SK-N-MC (cell line): ENCODE results near the gene GNPDA2.
"Not testable (repeated sequence)": the region's sequence is repeated elsewhere in the genome, so short reads cannot be mapped to it uniquely, and the experiment has no call there.

Source experiments
- DNase-seq: peaks from one replicate; pipeline ENCODE4 v3.0.0-alpha.2; 2011; ENCODE audit warnings: low read depth, low spot score
- H3K27ac ChIP-seq: fragments of 200-600 bp; sonication (generic); 2 replicates; pipeline ENCODE4 v1.5.1; 2016; ENCODE audit warnings: mixed run types
- H3K36me3 ChIP-seq: fragments of 200-600 bp; sonication (generic); 2 replicates; pipeline ENCODE4 v1.6.1; 2017; ENCODE audit warnings: antibody characterized with exemption, low read length, mixed read lengths; ENCODE audit not compliant: insufficient read depth
- H3K4me3 ChIP-seq: fragments of 200-600 bp; sonication (generic); 2 replicates; pipeline ENCODE4 v1.5.1; 2016
- H3K9ac ChIP-seq: fragments of 200-600 bp; sonication (generic); 2 replicates; pipeline ENCODE4 v1.8.0; 2017; ENCODE audit warnings: mixed run types, mixed read lengths; ENCODE audit not compliant: insufficient read length
- H3K9me3 ChIP-seq: fragments of 200-600 bp; sonication (generic); 2 replicates; pipeline ENCODE4 v1.6.1; 2017; ENCODE audit warnings: low read depth, mild to moderate bottlenecking, antibody characterized with exemption, low read length, moderate library complexity, mixed read lengths
- EZH2 ChIP-seq: fragments of 200-600 bp; sonication (generic); IDR thresholded peaks from one replicate; pipeline ENCODE4 v1.6.1; 2017; ENCODE audit warnings: antibody characterized with exemption
- FOXP2 ChIP-seq: optimal IDR thresholded peaks from 2 replicates; pipeline ENCODE3; 2011; ENCODE audit warnings: mild to moderate bottlenecking, moderate library complexity; ENCODE audit not compliant: insufficient read depth; ENCODE audit errors: extremely low read length, control extremely low read depth
- POLR2AphosphoS5 ChIP-seq: IDR thresholded peaks from 2 replicates; pipeline ENCODE4 v1.6.1; 2012; ENCODE audit warnings: mild to moderate bottlenecking, low read depth, low read length, borderline replicate concordance

GNPDA2 gene

DNA sequence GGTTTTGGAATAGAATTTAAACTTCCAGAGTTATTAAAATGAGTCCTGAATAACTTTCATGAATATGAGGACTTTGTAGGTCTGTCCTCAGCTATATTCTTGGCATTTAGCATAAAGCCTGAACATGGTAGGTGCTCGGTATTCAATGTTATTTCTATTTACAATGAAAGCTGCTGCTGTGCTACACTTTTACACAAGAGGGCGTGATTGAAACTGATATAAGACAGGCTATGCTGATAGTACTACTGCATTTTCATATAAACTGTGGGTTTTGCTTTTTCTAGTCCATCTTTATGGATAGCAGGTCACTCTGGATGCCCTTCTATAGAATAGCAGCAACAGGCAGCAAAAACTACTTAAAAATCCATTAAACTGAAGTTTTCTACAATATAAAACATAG, 12.3 kb upstream of the GNPDA2 start:
- TF ChIP-seq POLR2AphosphoS5 (no peak), FOXP2 (no peak), EZH2 (no peak)
- Histone ChIP-seq H3K9ac (no peak overlapping the region), H3K36me3 (no peaks in the 10 kb centered on the region), H3K9me3 (no peaks in the 10 kb centered on the region), H3K4me3 (no peak overlapping the region), H3K27ac (no peak overlapping the region)
- DNase-seq, result no peak

DNA sequence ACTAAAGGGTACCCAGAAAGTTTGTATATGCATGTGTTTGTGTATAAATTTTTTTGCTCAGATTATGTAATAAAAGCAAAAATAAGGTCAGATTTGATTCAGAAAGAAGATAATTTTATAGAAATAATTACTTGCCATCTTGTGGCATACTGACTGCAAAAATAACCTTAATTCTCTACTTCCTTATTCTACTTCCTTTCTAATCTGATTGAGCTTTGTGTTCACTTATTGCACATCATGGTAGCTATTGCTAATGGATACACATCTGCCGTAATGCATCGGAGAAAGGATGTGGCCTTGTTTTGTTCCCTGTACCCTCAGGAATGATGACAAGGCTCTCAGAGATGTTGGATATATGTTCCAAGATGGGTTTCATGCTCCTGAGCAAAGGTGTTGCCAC, 10.5 kb upstream of the GNPDA2 start:
- TF ChIP-seq EZH2, result no peak
- TF ChIP-seq FOXP2, result no peak
- TF ChIP-seq POLR2AphosphoS5, result no peak
- DNase-seq, result no peak
- H3K36me3 ChIP-seq, result no peaks in the 10 kb centered on the region

DNA sequence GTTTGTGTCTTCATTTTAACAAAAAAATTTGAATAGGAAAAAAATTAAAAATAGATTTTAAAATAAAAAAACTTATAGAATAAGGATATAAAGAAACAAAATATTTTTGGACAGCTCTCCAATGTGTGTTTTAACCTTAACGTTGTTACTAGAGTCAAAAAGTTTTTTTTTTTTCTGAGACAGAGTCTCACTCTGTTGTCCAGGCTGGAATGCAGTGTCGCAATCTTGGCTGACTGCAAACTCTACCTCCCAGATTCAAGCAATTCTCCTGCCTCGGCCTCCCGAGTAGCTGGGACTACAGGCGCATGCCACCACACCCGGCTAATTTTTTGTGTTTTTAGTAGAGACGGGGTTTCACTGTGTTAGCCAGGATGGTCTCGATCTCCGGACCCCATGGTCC, 2.3 kb upstream of the GNPDA2 start:
- not testable (repeated sequence) for H3K4me3 ChIP-seq, H3K9ac ChIP-seq, H3K36me3 ChIP-seq, H3K27ac ChIP-seq, DNase-seq, H3K9me3 ChIP-seq

More for the DNA sequence above, 10.5 kb upstream of the GNPDA2 start:
- H3K27ac ChIP-seq, result no peak overlapping the region
- peak overlapping the region; percentile 32 for H3K9ac ChIP-seq
- no peak overlapping the region for H3K4me3 ChIP-seq
- H3K9me3 ChIP-seq, result no peaks in the 10 kb centered on the region

GRCh38 chr4:44727471-44727870, 1.1 kb upstream of the GNPDA2 start:
- no peak for DNase-seq
- H3K27ac ChIP-seq, result no peak overlapping the region
- no peak for TF ChIP-seq EZH2
- TF ChIP-seq POLR2AphosphoS5, result no peak
- TF ChIP-seq FOXP2, result no peak
- H3K9ac ChIP-seq, result no peak overlapping the region
- H3K4me3 ChIP-seq, result no peak overlapping the region
- H3K36me3 ChIP-seq, result no peaks in the 10 kb centered on the region
- no peaks in the 10 kb centered on the region for H3K9me3 ChIP-seq

DNA sequence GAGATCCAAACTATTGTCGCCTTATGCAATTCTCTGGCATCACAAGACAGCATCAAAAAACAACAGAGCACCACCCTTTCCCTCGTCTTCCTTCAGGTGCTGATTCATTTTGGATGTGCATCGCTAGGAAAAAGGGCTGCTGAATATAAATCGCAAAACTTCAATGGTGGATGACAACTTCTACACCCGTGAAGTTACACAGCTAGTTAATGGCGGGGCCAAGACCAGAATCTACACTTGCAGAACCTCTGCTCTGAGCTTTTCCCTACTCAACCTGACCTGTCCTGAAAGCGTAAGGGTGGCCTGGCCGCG, 674 bp downstream of the GNPDA2 start:
- no peak for TF ChIP-seq EZH2
- TF ChIP-seq POLR2AphosphoS5, result no peak
- no peak for TF ChIP-seq FOXP2
- Histone ChIP-seq H3K9ac (peak overlapping the region; percentile 92), H3K4me3 (peak overlapping the region; percentile 98), H3K36me3 (no peaks in the 10 kb centered on the region), H3K9me3 (no peaks in the 10 kb centered on the region), H3K27ac (no peak overlapping the region)
- DNase-seq, result no peak

GRCh38 chr4:44725166-44725565, 1.2 kb downstream of the GNPDA2 start:
- H3K36me3 ChIP-seq, result peaks cover 3% of the 10 kb centered on the region; the same call in 1 of the 2 replicates
- no peak for TF ChIP-seq POLR2AphosphoS5
- TF ChIP-seq EZH2, result no peak
- TF ChIP-seq FOXP2, result no peak
- no peaks in the 10 kb centered on the region for H3K9me3 ChIP-seq
- peak overlapping the region; percentile 98 for H3K4me3 ChIP-seq
- no peak overlapping the region for H3K27ac ChIP-seq
- peak overlapping the region; percentile 92 for H3K9ac ChIP-seq
- no peak for DNase-seq

- no peak for DNase-seq
- H3K27ac ChIP-seq, result no peak overlapping the region
Measured at GRCh38 chr4:44722001-44722400, 4.4 kb downstream of the GNPDA2 start.

DNA sequence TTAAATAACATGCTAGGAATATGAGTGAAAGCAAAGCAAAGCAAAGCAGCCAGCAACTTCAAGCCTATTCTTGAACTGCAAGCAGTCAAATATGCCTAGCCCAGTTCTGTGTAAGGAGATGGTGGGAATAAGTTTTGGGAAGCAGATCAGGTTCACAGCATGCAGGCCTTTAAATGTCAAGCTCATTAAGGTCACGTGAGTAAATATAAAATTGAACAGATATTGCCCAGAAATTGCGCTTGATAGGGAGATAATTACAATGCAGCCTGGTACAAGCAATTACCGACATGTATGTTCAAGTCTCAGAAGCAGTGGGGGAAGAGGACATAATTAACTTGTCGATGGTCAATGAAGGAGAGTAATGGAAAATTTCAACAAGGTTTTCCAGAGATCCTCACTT, 6.0 kb downstream of the GNPDA2 start:
- peaks cover 11% of the 10 kb centered on the region; the same call in 1 of the 2 replicates for H3K36me3 ChIP-seq

More at GRCh38 chr4:44722001-44722400, 4.4 kb downstream of the GNPDA2 start:
- TF ChIP-seq FOXP2, result no peak
- TF ChIP-seq EZH2, result no peak
- TF ChIP-seq POLR2AphosphoS5, result no peak
- Histone ChIP-seq H3K36me3 (peaks cover 11% of the 10 kb centered on the region; the same call in 1 of the 2 replicates), H3K9ac (no peak overlapping the region), H3K4me3 (no peak overlapping the region), H3K9me3 (no peaks in the 10 kb centered on the region)

DNA sequence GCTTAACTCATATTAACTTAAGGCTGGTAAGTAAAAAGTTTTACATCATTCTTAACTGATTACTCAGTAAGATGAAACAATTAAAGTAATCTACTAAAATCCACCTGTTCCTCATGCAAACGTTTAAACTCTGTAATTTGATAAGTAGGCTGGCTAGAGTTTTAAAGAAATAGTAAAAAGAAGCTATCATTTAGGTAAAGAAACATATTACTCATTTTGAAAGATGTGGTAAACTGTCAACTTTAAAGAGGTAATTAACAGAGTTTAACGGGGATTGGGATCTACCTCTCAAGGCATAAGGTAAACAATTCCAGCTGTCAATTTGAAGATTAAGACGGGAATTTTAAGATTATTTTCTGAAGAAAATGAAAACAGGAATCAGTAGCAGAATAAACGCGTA, 9.8 kb downstream of the GNPDA2 start:
- H3K36me3 ChIP-seq, result peaks cover 18% of the 10 kb centered on the region
- H3K9ac ChIP-seq, result no peak overlapping the region
- no peak for TF ChIP-seq POLR2AphosphoS5
- no peak for TF ChIP-seq EZH2
- no peak for TF ChIP-seq FOXP2
- H3K9me3 ChIP-seq, result no peaks in the 10 kb centered on the region
- no peak overlapping the region for H3K4me3 ChIP-seq
- no peak for DNase-seq
- no peak overlapping the region for H3K27ac ChIP-seq

More for the DNA sequence above, 6.0 kb downstream of the GNPDA2 start:
- Histone ChIP-seq H3K27ac (no peak overlapping the region), H3K4me3 (no peak overlapping the region), H3K9me3 (no peaks in the 10 kb centered on the region), H3K9ac (no peak overlapping the region)
- DNase-seq, result no peak
- TF ChIP-seq FOXP2 (no peak), EZH2 (no peak), POLR2AphosphoS5 (no peak)
